CD14-positive monocyte (primary cell): ENCODE data around the gene MGLL. TPM values are rescaled to one million over a fixed set of nuclear protein-coding genes. Genes with fewer than 3 reads are reported as not detected.

Experiments
- DNase-seq, 3 donors: peaks; one replicate each; pipeline ENCODE4 v3.0.0-alpha.2; 2011 to 2022
- H2AFZ ChIP-seq: 2 replicates; pipeline ENCODE4 v1.6.0; 2012; ENCODE audit warnings: mild to moderate bottlenecking, low read depth, low read length, inconsistent platforms; ENCODE audit not compliant: insufficient read depth, poor library complexity, severe bottlenecking
- H3K27ac ChIP-seq, 2 donors: 1 replicate in 1 of 2; 2 replicates in 1 of 2; pipeline ENCODE4 v1.5.1; 2012 to 2013; ENCODE audit warnings: low read length in 2 of 2, control low read depth in 1 of 2, inconsistent platforms in 1 of 2, low read depth in 1 of 2, mild to moderate bottlenecking in 1 of 2
- H3K27me3 ChIP-seq, 2 donors: one replicate each; pipeline versions ENCODE4 v1.6.0 to v1.6.1; 2011 to 2013; ENCODE audit warnings: low read length in 2 of 2; ENCODE audit not compliant: control insufficient read depth in 2 of 2, insufficient read depth in 2 of 2
- H3K36me3 ChIP-seq, 2 donors: replicated peaks in 1 of 2; 1 replicate in 1 of 2; 2 replicates in 1 of 2; pipeline versions ENCODE4 v1.5.1 to v1.6.1; 2012 to 2013; ENCODE audit warnings: low read length in 2 of 2, control low read depth in 1 of 2, inconsistent platforms in 1 of 2, mild to moderate bottlenecking in 1 of 2; ENCODE audit not compliant: insufficient read depth in 2 of 2, control insufficient read depth in 1 of 2
- H3K4me1 ChIP-seq, 2 donors: 1 replicate in 1 of 2; 2 replicates in 1 of 2; pipeline versions ENCODE4 v1.5.1 to v1.6.1; 2012 to 2013; ENCODE audit warnings: low read length in 2 of 2, control low read depth in 1 of 2, inconsistent platforms in 1 of 2, mild to moderate bottlenecking in 1 of 2, moderate library complexity in 1 of 2; ENCODE audit not compliant: insufficient read depth in 2 of 2, control insufficient read depth in 1 of 2
- H3K4me2 ChIP-seq: replicated peaks from 2 replicates; pipeline ENCODE3; 2012; ENCODE audit warnings: low read length, moderate library complexity, mild to moderate bottlenecking; ENCODE audit not compliant: poor library complexity, severe bottlenecking; ENCODE audit errors: extremely low read depth
- H3K4me3 ChIP-seq, 3 experiments: fragments of 200-600 bp in 1 of 3; sonication (generic) in 1 of 3; replicated peaks in 1 of 3; 1 replicate in 2 of 3; 2 replicates in 1 of 3; pipeline ENCODE4 v1.5.1; 2011 to 2013; ENCODE audit warnings: low read length in 3 of 3, mild to moderate bottlenecking in 3 of 3, control low read depth in 2 of 3, low read depth in 2 of 3, inconsistent platforms in 1 of 3, moderate library complexity in 1 of 3
- H3K79me2 ChIP-seq: 2 replicates; pipeline ENCODE4 v1.6.0; 2012; ENCODE audit warnings: mild to moderate bottlenecking, control low read depth, inconsistent platforms, low read length, moderate library complexity; ENCODE audit not compliant: insufficient read depth
- H3K9ac ChIP-seq: 2 replicates; pipeline ENCODE4 v1.6.0; 2017; ENCODE audit warnings: low read length, mild to moderate bottlenecking; ENCODE audit not compliant: insufficient read depth, poor library complexity, severe bottlenecking
- H3K9me3 ChIP-seq, 2 donors: replicated peaks in 1 of 2; 1 replicate in 1 of 2; 2 replicates in 1 of 2; pipeline versions ENCODE4 v1.5.1 to v1.6.1; 2012 to 2013; ENCODE audit warnings: low read length in 2 of 2, control low read depth in 1 of 2; ENCODE audit not compliant: control insufficient read depth in 1 of 2, insufficient read depth in 1 of 2
- H4K20me1 ChIP-seq: 2 replicates; pipeline ENCODE4 v1.6.0; 2012; ENCODE audit warnings: mild to moderate bottlenecking, low read length, control low read depth, moderate library complexity; ENCODE audit not compliant: insufficient read depth
- H3K27ac Mint-ChIP-seq, 7 donors: one replicate each; pipeline ENCODE4 v1.8.0; 2020; ENCODE audit warnings: mild to moderate bottlenecking in 7 of 7, mixed read lengths in 7 of 7, moderate library complexity in 6 of 7, inconsistent platforms in 2 of 7
- H3K27me3 Mint-ChIP-seq, 3 donors: one replicate each; pipeline ENCODE4 v1.8.0; 2021 to 2022; ENCODE audit warnings: low read depth in 3 of 3, mild to moderate bottlenecking in 3 of 3, mixed read lengths in 3 of 3, moderate library complexity in 3 of 3, inconsistent platforms in 1 of 3
- H3K36me3 Mint-ChIP-seq, 2 donors: one replicate each; pipeline ENCODE4 v1.8.0; 2020; ENCODE audit warnings: mixed read lengths in 2 of 2, inconsistent platforms in 1 of 2, mild to moderate bottlenecking in 1 of 2
- H3K4me1 Mint-ChIP-seq: one replicate; pipeline ENCODE4 v1.8.0; 2020; ENCODE audit warnings: mild to moderate bottlenecking, mixed read lengths
- H3K4me3 Mint-ChIP-seq, 2 donors: one replicate each; pipeline ENCODE4 v1.8.0; 2020; ENCODE audit warnings: mild to moderate bottlenecking in 2 of 2, mixed read lengths in 2 of 2, moderate library complexity in 1 of 2
- H3K9me3 Mint-ChIP-seq, 7 donors: one replicate each; pipeline ENCODE4 v1.8.0; 2020 to 2022; ENCODE audit warnings: mixed read lengths in 7 of 7, mild to moderate bottlenecking in 6 of 7, moderate library complexity in 6 of 7, inconsistent platforms in 2 of 7
- CTCF ChIP-seq: fragments of 200-600 bp; IDR thresholded peaks from one replicate; pipeline ENCODE4 v1.8.0; 2022; ENCODE audit warnings: antibody characterized with exemption, mild to moderate bottlenecking
- WGBS: methylation state at CpG from one replicate; pipeline ENCODE4 v1.1.5; 2013; ENCODE audit warnings: missing lambda C conversion rate; ENCODE audit not compliant: insufficient coverage; 5-methylcytosine and 5-hydroxymethylcytosine counted together
- intact Hi-C, 2 donors: fragments of 100-400 bp; cut with micrococcal nuclease; formaldehyde crosslinking; loops; one replicate each; pipeline versions ENCODE4 v1.15.0 to v1.15.1; 2023
- polyA plus RNA-seq, 3 donors: library from polyadenylated mRNA; depleted of rRNA in 1 of 3; unstranded in 2 of 3; stranded (reverse) in 1 of 3; fragments of 300-500 nt in 2 of 3; fragments of >200 nt in 1 of 3; fragmentation: Illumina TruSeq in 2 of 3; gene quantifications; 1 replicate in 2 of 3; 2 replicates in 1 of 3; pipeline ENCODE4 v1.2.3, GENCODE V29; 2012 to 2021

The MGLL gene
- polyA plus RNA-seq, 3 donors = 4.4 to 10.0 (median 6.4) TPM

GRCh38 chr3:127646501-127647046 lies 175.7 kb downstream of the MGLL start:
- H3K27me3 ChIP-seq = no peaks in the 10 kb centered on the region
- no peak overlapping the region for H3K27ac ChIP-seq
- H3K9me3 Mint-ChIP-seq = no peaks in the 10 kb centered on the region
- H3K4me2 ChIP-seq = no peak overlapping the region
- H3K4me3 Mint-ChIP-seq = no peak overlapping the region
- H3K27ac Mint-ChIP-seq = no peak overlapping the region
- no peaks in the 10 kb centered on the region for H3K79me2 ChIP-seq
- no peak overlapping the region for H3K4me3 ChIP-seq
- H3K9ac ChIP-seq = no peak overlapping the region
- WGBS = 97% methylated on average over 9 of the region's 10 CpGs
- peaks cover 9% of the 10 kb centered on the region for H3K4me1 Mint-ChIP-seq
- H3K27me3 Mint-ChIP-seq = peaks cover 0 to 3% (median 3%) of the 10 kb centered on the region in 3 donors
- H3K36me3 Mint-ChIP-seq = no peaks in the 10 kb centered on the region
- intact Hi-C loops = loop anchor here in 1 of 2 donors (10.0 kb wide), 1 partner anchor 718 kb away; no protein-coding TSS in a partner anchor
- DNase-seq = no peak
- no peaks in the 10 kb centered on the region for H4K20me1 ChIP-seq
- H3K9me3 ChIP-seq = no peaks in the 10 kb centered on the region
- H2AFZ ChIP-seq = no peak overlapping the region
- H3K4me1 ChIP-seq = peaks cover 7% of the 10 kb centered on the region in 2 donors
- no peaks in the 10 kb centered on the region for H3K36me3 ChIP-seq
- TF ChIP-seq CTCF = no peak

- no peak overlapping the region for H3K27ac Mint-ChIP-seq
- TF ChIP-seq CTCF = no peak
- H3K9me3 ChIP-seq = no peaks in the 10 kb centered on the region
These were observed 176.8 kb downstream of the MGLL start for GRCh38 chr3:127645371-127646015.

More at GRCh38 chr3:127645371-127646015, 176.8 kb downstream of the MGLL start:
- H3K27me3 ChIP-seq = no peaks in the 10 kb centered on the region
- H2AFZ ChIP-seq = no peak overlapping the region
- WGBS = 100% methylated on average over 4 of the region's 8 CpGs
- H3K4me2 ChIP-seq = no peak overlapping the region
- no peaks in the 10 kb centered on the region for H3K79me2 ChIP-seq
- Mint-ChIP-seq H3K36me3 (no peaks in the 10 kb centered on the region), H3K4me1 (peaks cover 9% of the 10 kb centered on the region), H3K4me3 (no peak overlapping the region), H3K27me3 (peaks cover 0 to 1% (median 0%) of the 10 kb centered on the region in 3 donors), H3K9me3 (no peaks in the 10 kb centered on the region)
- DNase-seq = no peak
- no peak overlapping the region for H3K9ac ChIP-seq
- no peak overlapping the region for H3K27ac ChIP-seq
- H3K4me1 ChIP-seq = peaks cover 7% of the 10 kb centered on the region in 2 donors
- no peaks in the 10 kb centered on the region for H4K20me1 ChIP-seq
- intact Hi-C loops = loop anchor here in 1 of 2 donors (10.0 kb wide), 1 partner anchor 719 kb away; no protein-coding TSS in a partner anchor
- H3K4me3 ChIP-seq = no peak overlapping the region
- no peaks in the 10 kb centered on the region for H3K36me3 ChIP-seq
